Tibial nerve (tissue), 4 donors: ENCODE results near the gene LDB3. TPM values are rescaled to one million over a fixed set of nuclear protein-coding genes. Genes with fewer than 3 reads are reported as not detected.

Experiments
- DNase-seq, 2 donors: peaks; one replicate each; pipeline ENCODE4 v3.0.0-alpha.2; 2019; ENCODE audit warnings: low spot score in 2 of 2
- H3K27ac ChIP-seq, 4 donors: fragments of 200-600 bp; sonication (generic) in 3 of 4; one replicate each; pipeline ENCODE4 v1.5.1; 2017 to 2019; ENCODE audit warnings: mild to moderate bottlenecking in 1 of 4
- H3K27me3 ChIP-seq, 2 donors: fragments of 200-600 bp; sonication (generic) in 1 of 2; one replicate each; pipeline versions ENCODE4 v1.5.1 to v1.6.0; 2017 to 2019
- H3K36me3 ChIP-seq, 3 donors: fragments of 200-600 bp; sonication (generic); one replicate each; pipeline ENCODE4 v1.5.1; 2018 to 2019
- H3K4me1 ChIP-seq, 4 donors: fragments of 200-600 bp; sonication (generic) in 3 of 4; one replicate each; pipeline ENCODE4 v1.5.1; 2017 to 2019
- H3K4me3 ChIP-seq, 4 donors: fragments of 200-600 bp; sonication (generic) in 3 of 4; one replicate each; pipeline ENCODE4 v1.5.1; 2017 to 2019; ENCODE audit warnings: mild to moderate bottlenecking in 1 of 4, moderate library complexity in 1 of 4
- H3K9me3 ChIP-seq, 4 donors: fragments of 200-600 bp; sonication (generic) in 3 of 4; one replicate each; pipeline ENCODE4 v1.5.1; 2017 to 2019
- CTCF ChIP-seq, 5 experiments: fragments of 200-600 bp in 3 of 5; fragments of 450-650 bp in 2 of 5; sonication (generic) in 3 of 5; IDR thresholded peaks; one replicate each; pipeline ENCODE4 v1.5.1; 2016 to 2019; ENCODE audit warnings: antibody characterized with exemption in 5 of 5, mild to moderate bottlenecking in 3 of 5, moderate library complexity in 2 of 5
- EP300 ChIP-seq, 2 donors: sonication (generic); formaldehyde crosslinking; IDR thresholded peaks; one replicate each; pipeline ENCODE4 v1.6.1; 2017; ENCODE audit warnings: antibody characterized with exemption in 2 of 2, mild to moderate bottlenecking in 1 of 2
- POLR2A ChIP-seq, 2 donors: fragments of 450-650 bp; IDR thresholded peaks; one replicate each; pipeline ENCODE4 v1.6.1; 2017; ENCODE audit warnings: antibody characterized with exemption in 2 of 2, mild to moderate bottlenecking in 2 of 2, moderate library complexity in 2 of 2
- WGBS, 2 donors: methylation state at CpG; one replicate each; pipeline ENCODE4 v1.1.5; 2018; 5-methylcytosine and 5-hydroxymethylcytosine counted together
- total RNA-seq, 4 donors: library from RNA; depleted of rRNA; stranded (reverse); fragments of >200 nt; gene quantifications; one replicate each; pipeline ENCODE4 v1.1.0, GENCODE V29; 2016

The LDB3 gene
- total RNA-seq: 10 to 100 TPM in 1 of 4 donors, 1 to 10 TPM in 3; 5.4 to 18.6 (median 7.5) TPM

DNA sequence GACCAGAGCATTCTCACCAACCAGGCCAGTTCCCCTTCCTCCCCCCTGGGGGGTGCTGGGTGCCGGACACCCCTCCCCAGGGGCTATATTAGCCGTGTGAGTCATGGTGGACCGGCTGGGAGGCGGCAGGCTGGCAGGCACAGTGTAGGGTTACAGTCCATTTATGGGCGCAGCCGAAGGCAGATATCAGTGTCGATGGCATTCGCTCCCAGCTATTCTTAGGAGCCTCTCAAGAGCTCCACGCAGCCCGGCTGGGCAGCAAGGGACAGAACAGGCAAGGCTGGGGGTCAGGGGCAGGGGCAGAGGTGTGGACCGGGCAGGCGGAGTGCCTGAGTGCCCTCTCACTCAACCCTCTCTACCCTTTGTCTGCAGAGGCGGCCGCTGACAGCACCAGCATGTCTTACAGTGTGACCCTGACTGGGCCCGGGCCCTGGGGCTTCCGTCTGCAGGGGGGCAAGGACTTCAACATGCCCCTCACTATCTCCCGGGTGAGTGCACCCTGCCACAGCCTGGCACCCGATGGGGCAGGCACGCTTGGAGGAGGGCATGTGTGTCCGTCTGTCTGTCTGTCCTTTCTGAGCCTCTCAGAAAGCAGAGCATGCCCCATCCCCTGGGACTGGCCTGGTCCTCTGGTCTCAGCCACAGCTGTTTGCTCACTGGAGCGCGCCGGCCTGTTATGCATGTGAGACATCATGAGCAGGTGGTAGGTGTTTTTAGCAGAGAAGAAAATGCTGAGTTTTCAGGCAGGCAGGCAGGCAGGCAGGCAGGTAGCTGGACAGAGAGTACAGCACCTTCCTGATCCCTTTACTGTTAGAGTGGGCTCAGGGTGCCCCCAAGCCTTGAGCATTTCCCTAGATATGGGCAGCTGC, at the start of gene LDB3:
Gene LDB3, plus strand, starts transcription at position 215 of the 869 bp plus-strand sequence. Its CDS starts 181 bp downstream, at position 396.
- Histone ChIP-seq H3K4me3 (peak within 1 kb of the TSS in 2 of 4 donors; percentile 11 to 33), H3K36me3 (no peaks in the 10 kb centered on the region), H3K9me3 (no peaks in the 10 kb centered on the region), H3K4me1 (peaks cover 0 to 32% (median 0%) of the 10 kb centered on the region in 4 donors), H3K27me3 (no peaks in the 10 kb centered on the region), H3K27ac (peak within 1 kb of the TSS in 2 of 4 donors; percentile 63 to 64)
- WGBS, 2 donors: 56 to 79% methylated on average over 7 to 16 of the region's 23 CpGs
- TF ChIP-seq EP300 (IDR thresholded peaks at IDR 0.05): peak in 1 of 2 donors; percentile 12
- TF ChIP-seq CTCF (IDR thresholded peaks at IDR 0.05): no peak
- no peak for TF ChIP-seq POLR2A (IDR thresholded peaks at IDR 0.05)
- no peak for DNase-seq

- no peak overlapping the region for H3K4me3 ChIP-seq
- no peak for TF ChIP-seq POLR2A (IDR thresholded peaks at IDR 0.05)
- no peak for TF ChIP-seq CTCF (IDR thresholded peaks at IDR 0.05)
- no peak for TF ChIP-seq EP300 (IDR thresholded peaks at IDR 0.05)
- peaks cover 0 to 27% of the 10 kb centered on the region in 2 donors for H3K27me3 ChIP-seq
- no peak overlapping the region for H3K27ac ChIP-seq
- WGBS, 2 donors: 84 to 89% methylated on average over 2 of the region's 2 CpGs
- no peak for DNase-seq
- H3K9me3 ChIP-seq: no peaks in the 10 kb centered on the region
- H3K36me3 ChIP-seq: no peaks in the 10 kb centered on the region
- peaks cover 0 to 12% (median 4%) of the 10 kb centered on the region in 4 donors for H3K4me1 ChIP-seq
Measured at GRCh38 chr10:86628311-86628710, 40.0 kb upstream of the LDB3 start.

- Histone ChIP-seq H3K4me1 (peaks cover 0 to 12% (median 4%) of the 10 kb centered on the region in 4 donors), H3K4me3 (no peak overlapping the region), H3K27me3 (peaks cover 0 to 34% of the 10 kb centered on the region in 2 donors), H3K36me3 (no peaks in the 10 kb centered on the region), H3K9me3 (no peaks in the 10 kb centered on the region), H3K27ac (no peak overlapping the region)
- WGBS, 2 donors: 29 to 34% methylated on average over 2 of the region's 2 CpGs
- TF ChIP-seq EP300 (IDR thresholded peaks at IDR 0.05) (no peak), POLR2A (IDR thresholded peaks at IDR 0.05) (no peak), CTCF (IDR thresholded peaks at IDR 0.05) (no peak)
- DNase-seq: no peak
Measured at GRCh38 chr10:86630079-86630478, 38.2 kb upstream of the LDB3 start.

DNA sequence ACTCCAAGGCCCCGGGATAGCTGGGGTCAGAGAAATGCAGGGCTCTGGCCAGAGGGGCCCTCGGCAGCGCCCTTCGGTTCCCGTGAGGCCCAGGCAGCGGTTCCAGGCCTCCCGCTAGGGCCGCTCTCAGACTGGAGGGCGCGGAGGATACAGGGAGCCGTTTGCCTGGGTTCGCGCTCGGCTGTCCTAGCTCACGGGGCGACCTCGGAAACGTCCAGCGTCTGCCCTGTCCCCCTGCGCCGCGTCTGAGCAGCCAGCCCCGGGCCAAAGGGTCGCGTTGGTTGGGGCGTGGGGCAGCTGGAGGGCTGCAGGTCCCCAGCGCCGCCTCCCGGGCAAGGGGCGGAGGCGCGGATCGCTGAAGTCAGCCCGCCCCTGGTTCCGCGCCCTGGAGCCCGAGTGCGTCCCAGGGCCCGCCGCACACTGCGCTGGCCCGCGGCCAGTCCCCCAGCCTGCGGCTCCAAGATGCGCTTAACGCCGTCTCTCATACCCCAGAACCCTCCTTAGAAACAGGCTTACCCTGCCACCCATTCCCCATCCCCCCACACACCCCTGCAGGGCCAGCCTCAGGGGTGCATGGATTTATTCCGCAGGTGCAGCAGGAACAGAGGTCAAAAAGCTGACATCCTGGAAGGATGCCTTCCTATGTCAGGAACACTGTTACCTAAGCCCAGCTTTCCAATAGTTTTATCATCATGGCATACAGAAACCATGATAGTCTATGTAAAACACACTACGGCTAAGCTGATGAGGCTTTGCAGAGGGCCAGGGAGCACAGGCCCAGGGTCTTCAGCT, 36.1 kb upstream of the LDB3 start:
- Histone ChIP-seq H3K4me3 (peak overlapping the region; percentile 25 to 40 (median 27)), H3K27ac (no peak overlapping the region), H3K9me3 (no peaks in the 10 kb centered on the region), H3K27me3 (peaks cover 0 to 34% of the 10 kb centered on the region in 2 donors), H3K4me1 (peaks cover 0 to 12% (median 4%) of the 10 kb centered on the region in 4 donors), H3K36me3 (no peaks in the 10 kb centered on the region)
- 7 to 16% methylated on average over 9 to 30 of the region's 49 CpGs for WGBS, 2 donors
- TF ChIP-seq EP300 (IDR thresholded peaks at IDR 0.05) (no peak), CTCF (IDR thresholded peaks at IDR 0.05) (peak in 4 of 5 experiments; percentile 8 to 42 (median 15))
- no peak for DNase-seq
